Measurements from ENCODE around the gene AZGP1. TPM values are rescaled to one million over a fixed set of nuclear protein-coding genes. Genes with fewer than 3 reads are reported as not detected.
"Not testable (repeated sequence)": the region's sequence is repeated elsewhere in the genome, so short reads cannot be mapped to it uniquely, and the experiment has no call there.

AZGP1 gene
- polyA plus RNA-seq, 1 of the 3 experiments (the other 2 are of a cell fraction), result not detected

- TF ChIP-seq REST (IDR thresholded peaks at IDR 0.05; ENCODE audit: low read depth, low read length) (no peak), YY1 (IDR thresholded peaks at IDR 0.05; ENCODE audit: low read depth) (no peak), EZH2phosphoT487 (IDR thresholded peaks at IDR 0.05; ENCODE audit: borderline replicate concordance, low read depth) (no peak), EP300 (IDR thresholded peaks at IDR 0.05; ENCODE audit: borderline replicate concordance in 1 of 2, low read depth in 1 of 2, low read length in 1 of 2) (no peak)
Observed at GRCh38 chr7:99938296-99938695, 37.5 kb downstream of the AZGP1 start (continued).

- CTCF ChIA-PET, result interaction anchor here (1.3 to 2.1 kb wide), 2 partner anchors 14 to 42 kb away, joined by 3 to 5 read pairs; no protein-coding TSS in a partner anchor
- H3K4me2 ChIP-seq; H4K20me1 ChIP-seq (ENCODE audit: insufficient read depth); H3K36me3 ChIP-seq (replicated peaks in 1 of 2; ENCODE audit: control insufficient read depth in 1 of 2, insufficient read depth in 2 of 2, low read length in 1 of 2); H3F3A ChIP-seq (replicated peaks; ENCODE audit: insufficient read depth); H3K4me1 ChIP-seq (ENCODE audit: control insufficient read depth in 1 of 2, insufficient read depth in 2 of 2, low read depth in 1 of 2, low read length in 1 of 2); H3K9ac ChIP-seq; H3K27ac ChIP-seq (ENCODE audit: low read depth in 2 of 2, low read length in 1 of 2); H3K9me2 ChIP-seq; H3K79me2 ChIP-seq (ENCODE audit: insufficient read depth); H3K4me3 ChIP-seq (ENCODE audit: low read depth in 2 of 2, low read length in 1 of 2); H3K27me3 ChIP-seq (ENCODE audit: insufficient read depth); DNase-seq; POLR2A ChIA-PET; H2AFZ ChIP-seq (ENCODE audit: low read depth); H3K9me3 ChIP-seq: not testable (repeated sequence)
- WGBS (ENCODE audit: low lambda C conversion rate), result 8% methylated on average over 4 of the region's 4 CpGs
Observed at GRCh38 chr7:99935009-99935408, 40.8 kb downstream of the AZGP1 start.

GRCh38 chr7:99930376-99930775, 45.5 kb downstream of the AZGP1 start:
- Histone ChIP-seq H3K4me3 (ENCODE audit: low read depth in 2 of 2, low read length in 1 of 2) (no peak overlapping the region), H3K9ac (no peak overlapping the region), H3K4me1 (ENCODE audit: control insufficient read depth in 1 of 2, insufficient read depth in 2 of 2, low read depth in 1 of 2, low read length in 1 of 2) (peaks cover 0 to 5% of the 10 kb centered on the region in 2 experiments; a peak in 1 of 4 replicates), H3K27me3 (ENCODE audit: insufficient read depth) (peaks cover 37% of the 10 kb centered on the region; the same call in 1 of the 2 replicates), H3K9me2 (no peaks in the 10 kb centered on the region), H3K36me3 (replicated peaks in 1 of 2; ENCODE audit: control insufficient read depth in 1 of 2, insufficient read depth in 2 of 2, low read length in 1 of 2) (no peaks in the 10 kb centered on the region), H3K27ac (ENCODE audit: low read depth in 2 of 2, low read length in 1 of 2) (no peak overlapping the region), H3K4me2 (no peak overlapping the region), H3K9me3 (no peaks in the 10 kb centered on the region), H3K79me2 (ENCODE audit: insufficient read depth) (no peaks in the 10 kb centered on the region), H2AFZ (ENCODE audit: low read depth) (no peak overlapping the region), H4K20me1 (ENCODE audit: insufficient read depth) (no peaks in the 10 kb centered on the region), H3F3A (replicated peaks; ENCODE audit: insufficient read depth) (no peaks in the 10 kb centered on the region)
- 50% methylated on average over 3 of the region's 3 CpGs for WGBS (ENCODE audit: low lambda C conversion rate)
- ChIA-PET POLR2A (no interaction called here), CTCF (interaction anchor here (0.9 to 3.3 kb wide), 10 partner anchors 9 to 61 kb away, joined by 3 to 30 read pairs (median 6); no protein-coding TSS in a partner anchor)
- DNase-seq, result no peak
- no peak for TF ChIP-seq ELF1 (IDR thresholded peaks at IDR 0.05)
- TF ChIP-seq FOXM1 (IDR thresholded peaks at IDR 0.05; ENCODE audit: low read depth), result no peak
- no peak for TF ChIP-seq FOSL2 (IDR thresholded peaks at IDR 0.05; ENCODE audit: borderline replicate concordance, low read depth)
- TF ChIP-seq ZBTB33 (IDR thresholded peaks at IDR 0.05; ENCODE audit: borderline replicate concordance, low read depth), result no peak
- no peak for TF ChIP-seq PBX3 (IDR thresholded peaks at IDR 0.05)
- TF ChIP-seq MEF2A (IDR thresholded peaks at IDR 0.05; ENCODE audit: borderline replicate concordance, low read depth), result no peak
- no peak for TF ChIP-seq CTCF (IDR thresholded peaks at IDR 0.05)
- no peak for TF ChIP-seq TAF1 (IDR thresholded peaks at IDR 0.05; ENCODE audit: borderline replicate concordance, low read depth, low read length)
- TF ChIP-seq MAX (IDR thresholded peaks at IDR 0.05; ENCODE audit: low read depth), result no peak
- TF ChIP-seq CHD2 (IDR thresholded peaks at IDR 0.05; ENCODE audit: low read length, partially characterized antibody), result no peak
- TF ChIP-seq USF2 (IDR thresholded peaks at IDR 0.05; ENCODE audit: borderline replicate concordance, low read depth, low read length), result no peak

Measured in SK-N-SH (cell line).